ENCODE results near the gene NYAP2.

- TF ChIP-seq SP1 (CRISPR knock-in tag; conservative IDR thresholded peaks at IDR 0.05), result no peak
- TF ChIP-seq MAX (CRISPR knock-in tag; IDR thresholded peaks at IDR 0.05), result no peak
- TF ChIP-seq ATF3 (CRISPR knock-in tag; conservative IDR thresholded peaks at IDR 0.05), result no peak
- TF ChIP-seq, protein P1, sequence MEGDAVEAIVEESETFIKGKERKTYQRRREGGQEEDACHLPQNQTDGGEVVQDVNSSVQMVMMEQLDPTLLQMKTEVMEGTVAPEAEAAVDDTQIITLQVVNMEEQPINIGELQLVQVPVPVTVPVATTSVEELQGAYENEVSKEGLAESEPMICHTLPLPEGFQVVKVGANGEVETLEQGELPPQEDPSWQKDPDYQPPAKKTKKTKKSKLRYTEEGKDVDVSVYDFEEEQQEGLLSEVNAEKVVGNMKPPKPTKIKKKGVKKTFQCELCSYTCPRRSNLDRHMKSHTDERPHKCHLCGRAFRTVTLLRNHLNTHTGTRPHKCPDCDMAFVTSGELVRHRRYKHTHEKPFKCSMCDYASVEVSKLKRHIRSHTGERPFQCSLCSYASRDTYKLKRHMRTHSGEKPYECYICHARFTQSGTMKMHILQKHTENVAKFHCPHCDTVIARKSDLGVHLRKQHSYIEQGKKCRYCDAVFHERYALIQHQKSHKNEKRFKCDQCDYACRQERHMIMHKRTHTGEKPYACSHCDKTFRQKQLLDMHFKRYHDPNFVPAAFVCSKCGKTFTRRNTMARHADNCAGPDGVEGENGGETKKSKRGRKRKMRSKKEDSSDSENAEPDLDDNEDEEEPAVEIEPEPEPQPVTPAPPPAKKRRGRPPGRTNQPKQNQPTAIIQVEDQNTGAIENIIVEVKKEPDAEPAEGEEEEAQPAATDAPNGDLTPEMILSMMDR (IDR thresholded peaks at IDR 0.05), result no peak
- no peak for TF ChIP-seq FOXK1 (CRISPR knock-in tag; IDR thresholded peaks at IDR 0.05)
- no peak for TF ChIP-seq SMAD3 (CRISPR knock-in tag; IDR thresholded peaks at IDR 0.05; ENCODE audit: borderline replicate concordance)
- TF ChIP-seq TEAD4 (CRISPR knock-in tag; IDR thresholded peaks at IDR 0.05), result no peak
- no peak for TF ChIP-seq NFYB (CRISPR knock-in tag; conservative IDR thresholded peaks at IDR 0.05; ENCODE audit: low read depth)
- TF ChIP-seq NR2C2 (CRISPR knock-in tag; IDR thresholded peaks at IDR 0.05), result no peak
- TF ChIP-seq JUN (CRISPR knock-in tag; IDR thresholded peaks at IDR 0.05), result no peak
These were observed 45.9 kb upstream of the NYAP2 start for GRCh38 chr2:225353579-225354085.

Data from WTC11 (cell line).